Activated T-cell treated with anti-CD3 and anti-CD28 coated beads for 48 hours (primary cell): ENCODE data around the gene TNFSF13B.
A peak's percentile ranks its signal among the peaks of the same experiment; 100 is the strongest.
"Not testable (repeated sequence)": the region's sequence is repeated elsewhere in the genome, so short reads cannot be mapped to it uniquely, and the experiment has no call there.

Experiments
- DNase-seq: peaks from one replicate; pipeline ENCODE4 v3.0.0-alpha.2; 2020; ENCODE audit warnings: low read depth

The TNFSF13B gene, protein sequence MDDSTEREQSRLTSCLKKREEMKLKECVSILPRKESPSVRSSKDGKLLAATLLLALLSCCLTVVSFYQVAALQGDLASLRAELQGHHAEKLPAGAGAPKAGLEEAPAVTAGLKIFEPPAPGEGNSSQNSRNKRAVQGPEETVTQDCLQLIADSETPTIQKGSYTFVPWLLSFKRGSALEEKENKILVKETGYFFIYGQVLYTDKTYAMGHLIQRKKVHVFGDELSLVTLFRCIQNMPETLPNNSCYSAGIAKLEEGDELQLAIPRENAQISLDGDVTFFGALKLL

DNA sequence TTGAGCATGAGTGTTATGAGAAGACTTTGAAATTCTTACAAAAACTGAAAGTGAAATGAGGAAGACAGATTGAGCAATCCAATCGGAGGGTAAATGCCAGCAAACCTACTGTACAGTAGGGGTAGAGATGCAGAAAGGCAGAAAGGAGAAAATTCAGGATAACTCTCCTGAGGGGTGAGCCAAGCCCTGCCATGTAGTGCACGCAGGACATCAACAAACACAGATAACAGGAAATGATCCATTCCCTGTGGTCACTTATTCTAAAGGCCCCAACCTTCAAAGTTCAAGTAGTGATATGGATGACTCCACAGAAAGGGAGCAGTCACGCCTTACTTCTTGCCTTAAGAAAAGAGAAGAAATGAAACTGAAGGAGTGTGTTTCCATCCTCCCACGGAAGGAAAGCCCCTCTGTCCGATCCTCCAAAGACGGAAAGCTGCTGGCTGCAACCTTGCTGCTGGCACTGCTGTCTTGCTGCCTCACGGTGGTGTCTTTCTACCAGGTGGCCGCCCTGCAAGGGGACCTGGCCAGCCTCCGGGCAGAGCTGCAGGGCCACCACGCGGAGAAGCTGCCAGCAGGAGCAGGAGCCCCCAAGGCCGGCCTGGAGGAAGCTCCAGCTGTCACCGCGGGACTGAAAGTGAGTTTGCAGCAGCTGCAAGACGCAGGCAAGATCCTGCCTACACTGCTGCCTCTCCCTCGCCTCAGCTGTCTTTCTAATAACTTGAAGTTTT lies at the start of gene TNFSF13B:
Gene TNFSF13B, plus strand, starts transcription at position 118 of the 728 bp plus-strand sequence. Its CDS starts 178 bp downstream, at position 296.
- DNase-seq = peak; percentile 31

DNA sequence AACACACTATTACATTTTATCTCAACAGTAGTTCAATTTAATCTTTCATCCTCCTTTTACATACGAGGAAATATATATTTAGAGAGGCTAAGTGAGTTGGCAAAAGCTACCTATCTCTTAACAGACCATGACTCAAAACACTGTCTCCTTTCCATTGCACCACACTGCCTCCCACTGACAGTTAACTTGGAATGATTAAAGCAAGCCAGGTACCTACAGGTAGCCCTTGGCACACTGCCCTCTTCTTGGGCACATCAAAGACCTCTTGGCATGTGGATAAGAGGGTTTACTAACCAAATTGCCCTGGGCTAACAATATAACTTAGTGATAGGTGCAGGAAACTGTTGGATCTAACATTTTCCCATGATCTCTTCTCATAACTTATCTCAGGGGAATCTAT lies 49.5 kb upstream of the TNFSF13B start:
- DNase-seq = no peak

DNA sequence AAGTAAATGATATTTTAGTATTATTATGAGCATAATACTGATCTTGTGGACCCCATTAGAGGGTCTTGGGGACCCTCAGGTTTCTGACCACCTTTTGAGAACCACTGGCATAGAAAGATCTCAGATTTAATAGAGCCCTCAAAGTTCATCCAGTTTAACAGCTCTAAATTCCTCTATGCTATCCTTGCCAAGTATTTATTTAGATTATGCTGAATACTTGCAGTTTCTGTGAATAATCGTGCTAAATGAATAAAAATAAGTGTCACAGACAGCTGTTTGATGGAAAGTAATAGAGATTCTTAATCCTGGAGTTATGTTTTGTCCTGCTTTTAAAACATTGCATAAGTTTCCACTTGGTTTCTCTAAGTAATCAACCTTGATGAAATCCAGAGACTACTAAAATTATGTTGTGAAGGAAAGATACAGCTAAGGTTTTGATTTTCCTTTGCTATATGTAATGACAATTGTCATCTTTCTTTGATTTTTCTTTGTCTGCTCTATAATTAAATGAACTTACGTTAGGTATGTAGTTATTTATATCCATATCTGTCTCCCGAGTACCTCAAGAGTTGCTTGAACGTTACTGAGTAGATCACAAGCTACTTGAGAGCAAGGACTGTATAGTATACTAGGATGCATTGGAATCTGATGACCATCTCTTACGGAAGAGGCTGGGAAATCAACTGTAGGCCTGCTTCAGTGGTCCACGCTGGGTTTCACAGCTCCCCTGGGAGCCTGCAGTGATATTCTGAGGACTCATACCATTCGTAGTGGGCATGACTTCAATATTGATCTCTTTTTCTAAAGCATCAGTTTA lies 45.6 kb upstream of the TNFSF13B start:
- DNase-seq = no peak

DNA sequence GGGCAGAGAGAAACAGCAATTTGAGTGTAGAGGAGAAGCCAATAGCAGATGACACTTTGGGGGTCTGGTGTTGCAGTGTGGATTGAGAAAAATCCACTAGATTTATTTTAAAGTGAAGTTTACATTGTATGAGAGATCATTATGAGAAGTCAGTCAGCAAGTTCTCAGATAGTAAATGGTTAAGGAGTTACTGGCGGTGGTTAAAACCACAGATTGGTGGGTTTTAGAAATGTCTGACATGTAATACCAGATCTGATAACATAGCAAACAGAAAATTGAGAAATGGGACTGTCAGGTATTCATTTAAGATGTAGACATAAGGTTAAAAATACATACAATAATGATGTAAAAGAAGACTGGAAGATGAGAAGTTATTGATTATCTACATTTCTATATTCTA lies 44.1 kb upstream of the TNFSF13B start:
- DNase-seq = no peak

DNA sequence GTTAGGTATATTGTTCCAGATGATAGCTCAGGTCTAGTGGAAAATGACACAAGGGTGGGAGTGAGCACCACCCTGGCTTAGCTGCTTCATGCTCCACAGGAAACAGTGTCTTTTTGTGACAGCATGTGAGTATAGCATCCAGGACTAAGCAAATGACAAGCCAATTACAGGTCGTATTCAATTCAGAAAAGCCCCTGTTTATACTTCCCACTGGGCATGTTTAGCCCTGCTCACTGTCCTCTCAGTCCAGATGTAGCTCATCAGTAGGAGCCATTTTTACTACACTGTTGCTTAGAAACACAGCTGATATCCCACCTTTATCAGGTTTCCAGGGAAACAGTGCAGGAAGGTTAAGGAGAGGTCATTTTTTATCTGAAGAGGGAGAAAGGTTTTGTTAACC lies 43.3 kb upstream of the TNFSF13B start:
- DNase-seq = no peak

DNA sequence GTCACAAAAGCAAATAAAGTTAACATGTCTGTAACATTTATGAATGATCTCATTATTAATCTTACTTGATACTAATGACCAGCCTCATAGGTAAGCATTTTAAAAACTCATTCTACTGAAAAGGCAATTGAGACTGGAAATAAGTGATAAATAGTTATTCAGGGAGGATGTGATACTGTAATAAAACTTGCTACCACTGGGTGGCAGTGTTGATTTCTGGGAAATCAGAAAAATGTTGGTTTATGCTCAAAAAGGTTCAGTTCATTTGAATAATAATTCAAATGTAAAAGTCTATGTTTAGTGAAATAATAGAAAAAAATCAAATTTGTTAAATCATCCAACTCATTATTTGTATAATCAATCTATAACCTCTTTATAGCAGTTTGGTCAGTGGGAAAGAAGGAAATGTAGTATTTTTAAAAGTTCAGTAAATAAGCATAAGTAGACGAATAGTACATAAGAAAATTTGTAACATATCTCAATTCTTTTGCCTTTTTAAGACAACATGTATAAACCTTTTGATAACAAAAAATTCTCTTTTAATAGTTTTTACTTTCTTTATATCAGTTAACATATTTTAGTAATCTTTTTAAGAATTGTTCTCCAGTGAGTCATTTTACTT lies 41.8 kb upstream of the TNFSF13B start:
- DNase-seq = no peak

DNA sequence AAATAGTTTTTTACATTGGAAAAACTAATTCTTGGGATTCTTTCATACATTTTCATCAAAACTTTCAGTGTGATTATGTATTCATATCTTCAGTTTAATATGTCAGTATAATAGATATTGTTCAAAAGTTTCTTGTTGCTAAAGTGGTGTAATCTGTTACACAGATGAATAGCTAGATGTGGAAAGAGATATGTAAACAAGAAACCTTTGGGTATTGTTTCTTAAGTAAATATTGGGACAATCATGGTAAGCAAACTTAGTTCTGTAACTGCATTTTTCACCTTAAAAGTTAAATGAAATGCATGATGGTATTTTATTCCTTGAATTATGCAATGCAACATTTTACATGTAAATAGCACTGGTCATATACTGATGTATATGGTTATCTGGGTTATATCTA lies 39.1 kb upstream of the TNFSF13B start:
- DNase-seq = no peak

DNA sequence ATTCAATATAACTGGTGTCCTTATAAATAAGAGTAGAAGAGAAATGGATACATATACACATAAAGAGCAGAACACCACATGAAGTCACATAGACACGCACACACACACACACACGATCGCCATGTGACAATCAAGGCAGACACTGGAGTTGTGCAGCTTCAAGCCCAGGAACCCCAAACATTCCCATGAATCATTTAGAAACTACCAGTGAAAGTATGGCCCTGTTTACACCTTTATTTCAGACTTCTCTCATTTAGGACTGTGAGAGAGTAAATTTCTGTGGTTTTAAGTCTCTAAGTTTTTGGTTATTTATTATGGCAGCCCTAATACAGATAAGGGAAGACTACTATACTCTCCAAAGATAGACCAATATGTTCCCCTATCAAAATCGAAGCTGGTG lies 20.4 kb upstream of the TNFSF13B start:
- no peak for DNase-seq

DNA sequence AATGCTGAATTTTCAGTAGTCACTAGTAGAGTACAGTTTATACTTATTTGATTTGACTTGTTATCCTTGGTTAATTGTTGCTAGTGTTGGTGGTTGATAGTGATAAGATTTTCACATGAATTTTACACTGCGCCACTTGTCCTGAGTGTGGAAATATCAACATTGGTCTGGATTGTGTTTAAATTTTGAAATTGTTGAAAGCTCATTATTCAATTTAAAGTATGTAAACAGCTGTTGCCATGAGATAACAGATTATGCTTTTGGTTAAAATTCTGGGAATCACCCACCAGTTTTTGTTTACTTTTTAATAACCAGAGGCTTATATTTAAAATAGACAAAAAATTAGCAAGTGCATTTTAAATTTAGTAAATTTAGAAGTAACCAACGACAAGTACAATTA lies 12.3 kb upstream of the TNFSF13B start:
- no peak for DNase-seq

DNA sequence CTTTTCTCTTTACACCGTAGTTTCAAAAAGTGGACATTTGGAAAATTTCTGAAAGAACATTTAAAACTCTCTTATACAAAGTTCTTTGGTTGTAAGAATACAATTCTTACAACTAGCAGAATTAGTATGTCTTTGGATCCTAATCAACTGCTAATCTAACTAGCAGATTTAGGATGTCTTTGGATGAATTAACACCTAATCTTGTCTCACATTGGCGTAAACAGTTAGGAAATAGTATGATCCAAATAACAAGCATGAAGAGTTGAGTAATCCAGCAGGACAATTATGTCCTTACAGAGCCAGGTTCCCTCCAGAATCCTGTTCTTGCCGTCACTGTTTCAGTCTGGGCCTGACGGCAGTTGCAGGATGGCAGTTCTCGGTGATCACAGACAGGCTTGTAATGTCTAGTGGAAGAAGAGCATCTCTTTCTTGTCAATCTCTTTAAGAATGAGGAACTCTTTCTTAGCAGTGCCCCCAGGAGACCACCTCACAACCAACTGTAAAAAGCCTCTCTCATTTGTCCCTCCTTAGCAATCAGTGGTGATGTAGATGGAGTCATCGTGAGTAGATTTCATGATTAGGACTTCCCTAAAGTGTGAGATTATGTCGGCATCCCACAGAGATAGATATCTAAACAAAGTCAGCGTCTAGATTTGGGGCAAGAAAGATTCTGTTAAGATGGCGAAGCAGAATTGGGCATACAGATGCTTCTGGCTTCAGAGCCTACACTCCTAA lies 5.7 kb upstream of the TNFSF13B start:
- DNase-seq = no peak

DNA sequence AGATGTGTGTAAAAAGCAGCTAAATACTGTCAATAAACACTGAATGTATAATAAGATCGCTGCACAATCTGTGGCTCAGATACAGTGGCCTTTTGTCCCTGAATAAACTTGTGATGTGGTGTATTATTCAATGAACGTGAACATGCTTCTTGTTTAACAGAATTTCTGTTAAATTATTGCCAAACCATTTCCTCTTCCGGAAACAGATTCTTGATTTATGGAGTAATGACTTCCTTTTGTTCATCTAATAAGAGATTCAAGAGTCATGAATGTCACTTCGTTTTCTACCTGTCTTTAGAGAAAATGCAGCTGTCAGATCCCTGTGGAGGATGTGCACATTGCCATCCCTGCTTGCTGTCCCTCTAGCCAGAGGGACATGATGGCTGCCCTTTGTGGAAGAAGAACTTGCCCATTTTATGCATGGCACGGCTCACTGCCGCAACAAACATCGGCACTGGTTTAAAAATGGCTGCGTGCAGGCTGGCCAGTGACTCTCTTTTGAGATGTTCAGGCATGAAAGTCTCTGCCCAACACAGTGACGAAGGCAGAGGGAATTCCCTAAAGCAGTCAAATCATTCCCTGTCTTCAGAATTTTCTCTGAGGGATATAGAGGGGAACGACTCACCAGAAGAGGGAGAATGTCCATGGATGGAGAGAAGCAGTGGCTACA lies 3.1 kb upstream of the TNFSF13B start:
- DNase-seq = no peak

DNA sequence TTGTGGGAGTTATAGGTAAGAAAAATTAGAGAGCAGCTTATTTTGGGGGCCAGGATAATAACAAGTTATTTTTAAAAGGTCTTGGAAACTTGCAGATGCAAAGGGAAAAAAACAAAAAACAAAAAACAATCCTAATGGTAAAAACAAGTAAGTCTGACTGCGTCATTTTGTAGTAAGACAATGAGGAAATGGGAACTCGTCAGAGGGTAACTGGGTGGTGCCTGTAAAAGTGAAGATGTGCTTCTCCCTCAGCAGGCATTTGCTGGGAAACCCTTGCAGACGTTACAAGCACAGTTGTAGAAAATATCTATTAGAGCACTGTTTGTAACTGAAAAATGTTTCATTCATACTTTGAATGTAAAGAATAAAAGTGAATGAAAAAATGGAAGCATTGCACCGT lies 2.2 kb upstream of the TNFSF13B start:
- no peak for DNase-seq

DNA sequence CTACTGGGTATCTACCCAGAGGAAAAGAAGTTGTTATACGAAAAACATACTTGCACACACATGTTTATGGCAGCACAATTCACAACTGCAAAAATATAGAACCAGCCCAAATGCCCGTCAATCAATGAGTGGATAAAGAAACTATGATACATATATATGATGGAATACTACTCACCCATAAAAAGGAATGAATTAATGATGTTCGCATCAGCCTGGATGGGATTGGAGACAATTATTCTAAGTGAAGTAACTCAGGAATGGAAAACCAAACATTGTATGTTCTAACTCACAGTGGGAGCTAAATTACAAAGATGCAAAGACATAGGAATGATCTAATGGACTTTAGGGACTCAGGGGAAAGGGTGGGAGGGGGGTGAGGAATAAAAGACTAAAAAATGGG lies 1.7 kb upstream of the TNFSF13B start:
- DNase-seq = not testable (repeated sequence)

DNA sequence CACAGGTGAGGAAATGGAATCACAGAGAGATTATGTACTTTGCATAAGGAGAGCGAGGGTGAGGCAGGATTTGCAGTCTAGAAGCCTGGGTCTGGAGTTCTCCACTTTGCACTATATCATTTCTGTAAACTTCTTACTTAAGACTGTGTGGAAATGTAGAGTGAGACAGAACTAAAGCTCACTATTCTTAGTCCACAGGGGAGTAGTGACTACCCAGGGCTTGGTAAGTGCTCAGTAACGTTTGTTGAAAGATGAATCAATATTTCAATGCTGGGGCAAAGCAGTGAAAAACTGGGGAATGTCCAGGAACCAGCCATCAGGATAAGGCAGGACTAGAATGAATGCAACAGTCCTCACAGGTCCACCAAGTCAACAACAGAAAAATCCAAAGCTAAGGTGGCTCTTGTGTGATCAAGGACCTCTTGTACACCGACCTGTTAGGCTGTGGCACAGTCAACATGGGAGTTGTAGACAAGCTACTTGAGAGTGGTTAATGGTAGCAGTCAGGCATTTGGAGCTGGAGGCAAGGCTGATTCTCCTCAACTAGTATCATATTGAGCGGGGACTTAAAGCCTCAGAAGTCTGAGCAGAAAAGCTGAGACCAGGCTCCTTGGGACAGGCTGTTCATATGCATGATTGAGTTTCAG lies 929 bp upstream of the TNFSF13B start:
- DNase-seq = no peak

DNA sequence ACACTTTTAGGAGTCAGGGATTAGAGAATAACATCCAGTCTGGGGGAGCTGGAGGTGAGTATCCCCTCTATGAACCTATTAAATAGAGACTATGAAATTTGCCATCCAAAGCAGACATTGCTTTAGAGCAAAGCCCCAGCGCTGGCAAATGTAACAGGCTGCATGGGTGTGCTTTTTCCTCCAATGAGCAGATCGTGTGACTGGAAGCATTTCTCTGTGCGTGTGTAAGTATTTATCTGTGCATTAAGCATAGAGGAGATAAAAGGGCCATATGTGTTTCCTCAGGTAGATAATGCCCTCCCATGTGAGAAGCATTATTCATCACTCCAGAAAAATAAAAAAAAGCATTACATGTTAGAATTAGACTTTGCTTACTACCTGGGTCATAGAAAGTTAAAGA lies 924 bp downstream of the TNFSF13B start:
- no peak for DNase-seq

DNA sequence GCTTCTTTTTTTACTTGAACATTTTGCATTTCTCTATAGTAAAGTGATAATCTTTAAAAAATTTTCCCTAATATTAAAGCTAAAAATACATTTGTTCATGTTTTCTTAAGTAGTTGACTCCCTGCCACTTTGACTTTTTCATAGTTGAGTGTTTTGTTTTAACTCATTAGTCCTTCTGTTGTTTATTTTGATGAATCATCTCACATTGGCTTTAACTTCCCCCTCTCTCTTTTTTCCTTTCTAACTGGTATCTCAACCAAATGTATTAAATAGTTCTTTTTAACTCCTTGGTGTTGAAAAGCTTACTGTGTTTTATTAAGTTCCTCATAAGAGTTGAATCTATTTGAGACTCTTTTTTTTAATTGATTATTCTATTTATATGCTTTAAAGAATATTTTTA lies 2.8 kb downstream of the TNFSF13B start:
- DNase-seq = no peak

DNA sequence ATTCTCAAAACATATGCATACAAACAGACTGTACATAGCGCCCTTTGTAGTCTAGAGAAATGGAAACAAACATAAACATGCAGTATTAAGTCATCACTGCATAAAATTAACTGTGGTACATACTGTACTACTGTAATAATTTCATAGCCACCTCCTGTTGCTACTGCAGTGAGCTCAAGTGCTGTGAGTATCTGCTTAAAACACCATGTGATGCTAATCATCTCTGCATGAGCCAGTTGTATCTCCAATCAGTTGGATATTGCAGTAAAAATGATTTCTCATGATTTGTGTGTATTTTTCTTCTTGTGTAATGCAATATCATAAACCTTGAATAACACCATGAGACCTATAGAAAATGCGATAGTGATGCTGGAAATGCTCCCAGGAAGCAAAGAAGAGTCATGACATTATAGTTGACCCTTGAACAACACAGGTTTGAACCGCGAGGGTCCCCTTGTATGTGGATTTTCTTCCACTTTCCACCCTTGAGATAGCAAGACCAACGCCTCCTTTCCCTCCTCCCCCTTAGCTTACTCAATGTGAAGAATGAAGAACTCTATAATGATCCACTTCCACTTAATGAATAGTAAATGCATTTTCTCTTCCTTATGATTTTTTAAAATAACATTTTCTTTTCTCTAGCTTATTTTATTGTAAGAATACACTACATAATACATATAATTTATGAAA lies 4.1 kb downstream of the TNFSF13B start:
- DNase-seq = no peak

DNA sequence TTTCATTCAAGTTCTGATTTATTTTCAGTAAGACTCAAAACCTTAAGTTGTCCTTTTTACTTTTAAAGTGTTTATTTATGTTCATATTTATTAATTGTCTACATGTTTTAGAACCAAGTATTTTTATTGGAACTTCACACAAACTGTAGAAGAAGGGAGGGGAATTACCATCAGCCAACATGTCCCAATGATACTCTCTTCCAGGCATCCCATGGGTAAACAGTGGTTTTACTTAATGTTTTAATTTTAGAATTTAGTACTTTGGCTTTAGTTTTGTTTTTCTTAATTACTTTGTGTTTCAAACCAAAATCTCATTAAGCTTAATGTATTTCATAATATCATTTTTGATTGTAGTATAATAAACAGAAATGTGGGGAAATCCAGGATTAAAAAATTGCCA lies 5.2 kb downstream of the TNFSF13B start:
- DNase-seq = no peak

DNA sequence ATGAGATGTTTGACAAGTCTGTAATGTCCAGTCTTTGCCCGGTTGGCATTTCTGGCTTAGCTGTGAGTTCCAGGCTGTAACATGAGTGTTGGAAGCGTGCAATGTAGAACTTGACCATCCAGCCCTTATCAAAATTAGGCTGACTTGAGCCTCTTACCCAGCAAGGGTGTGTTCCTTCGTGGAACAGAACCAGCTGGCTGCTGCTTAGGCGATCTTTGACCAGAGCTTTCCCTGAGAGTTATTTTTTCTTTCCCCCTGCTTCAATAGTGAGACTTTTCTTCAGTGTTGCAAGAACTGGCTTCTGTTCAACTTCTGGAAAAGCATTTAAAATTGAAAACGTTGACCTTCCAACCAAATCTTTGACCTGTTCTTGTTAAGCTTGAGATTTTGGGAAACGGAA lies 6.5 kb downstream of the TNFSF13B start:
- no peak for DNase-seq

DNA sequence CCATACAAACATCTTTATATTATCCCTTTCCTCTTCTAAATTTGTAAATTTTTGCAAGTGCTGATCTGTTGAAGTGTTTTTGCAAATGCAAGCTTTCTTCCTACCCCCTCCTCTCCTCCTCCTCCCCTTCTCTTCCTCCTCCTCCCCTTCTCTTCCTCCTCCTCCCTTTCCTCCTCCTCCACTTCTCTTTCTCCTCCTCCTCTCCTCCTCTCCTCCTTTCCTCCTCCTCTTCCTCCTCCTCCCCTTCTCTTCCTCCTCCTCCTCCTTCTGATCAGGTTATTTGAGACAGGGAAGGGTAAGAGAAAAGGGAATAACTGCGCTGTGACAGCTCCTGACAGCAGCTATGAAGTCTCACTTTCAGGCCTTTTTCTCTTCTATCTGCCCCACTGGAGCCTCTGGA lies 8.9 kb downstream of the TNFSF13B start:
- DNase-seq = no peak
